Caco-2 (cell line): Measurements from ENCODE around the gene FAM53A. TPM values are rescaled to one million over a fixed set of nuclear protein-coding genes. Genes with fewer than 3 reads are reported as not detected.

Experiments used
- BruUV-seq: library from RNA; stranded (reverse); fragments of 400-500 nt; replicated peaks from 2 replicates; lab custom pipeline; 2021; lab: Mats Ljungman, UMichigan
- CTCF ChIA-PET: fragments of 300-600 bp; sonication (Branson Sonifier 250); formaldehyde crosslinking; loops from one replicate; lab custom pipeline; 2022; ENCODE audit warnings: antibody characterized with exemption; lab: Charles Lee
- POLR2A ChIA-PET: fragments of 300-600 bp; sonication (Branson Sonifier 250); formaldehyde crosslinking; loops from one replicate; lab custom pipeline; 2022; ENCODE audit warnings: antibody characterized with exemption; lab: Charles Lee
- DNase-seq, 2 experiments: peaks; one replicate each; pipeline versions ENCODE4 v3.0.0 to v3.0.0-alpha.2; 2020 to 2022
- H3K27me3 ChIP-seq: replicated peaks from 2 replicates; pipeline ENCODE4 v1.6.0; 2011; ENCODE audit warnings: low read length; ENCODE audit not compliant: control insufficient read depth, insufficient read depth
- H3K36me3 ChIP-seq: 2 replicates; pipeline ENCODE4 v1.5.1; 2011; ENCODE audit warnings: low read length; ENCODE audit not compliant: control insufficient read depth, insufficient read depth
- H3K4me1 ChIP-seq: fragments of 250-450 bp; sonication (Bioruptor Pico); 2 replicates; pipeline ENCODE4 v1.5.1; 2020; ENCODE audit warnings: mild to moderate bottlenecking
- H3K4me3 ChIP-seq: 2 replicates; pipeline ENCODE4 v1.5.1; 2011; ENCODE audit warnings: low read depth, mild to moderate bottlenecking, control low read depth, low read length
- H3K9me3 ChIP-seq: fragments of 250-450 bp; sonication (Bioruptor Pico); 2 replicates; pipeline ENCODE4 v1.5.1; 2020; ENCODE audit warnings: mild to moderate bottlenecking, moderate library complexity
- H3K27ac Mint-ChIP-seq: one replicate; pipeline ENCODE4 v1.8.0; 2022; ENCODE audit warnings: mixed read lengths; ENCODE audit not compliant: unreplicated experiment
- H3K27me3 Mint-ChIP-seq: one replicate; pipeline ENCODE4 v1.8.0; 2022; ENCODE audit warnings: mixed read lengths; ENCODE audit not compliant: insufficient read depth, unreplicated experiment
- H3K36me3 Mint-ChIP-seq: one replicate; pipeline ENCODE4 v1.8.0; 2022; ENCODE audit warnings: mild to moderate bottlenecking, mixed read lengths; ENCODE audit not compliant: insufficient read depth, unreplicated experiment
- H3K4me1 Mint-ChIP-seq: one replicate; pipeline ENCODE4 v1.8.0; 2022; ENCODE audit warnings: low read depth, mixed read lengths; ENCODE audit not compliant: unreplicated experiment
- H3K4me3 Mint-ChIP-seq: one replicate; pipeline ENCODE4 v1.8.0; 2022; ENCODE audit warnings: mild to moderate bottlenecking, moderate library complexity, mixed read lengths; ENCODE audit not compliant: unreplicated experiment
- H3K9me3 Mint-ChIP-seq: one replicate; pipeline ENCODE4 v1.8.0; 2022; ENCODE audit warnings: mixed read lengths; ENCODE audit not compliant: unreplicated experiment
- CTCF ChIP-seq, 2 experiments: fragments of 200-600 bp in 1 of 2; IDR thresholded peaks; 1 replicate in 1 of 2; 2 replicates in 1 of 2; pipeline versions ENCODE4 v1.5.1 to v1.8.0; 2011 to 2022; ENCODE audit warnings: antibody characterized with exemption in 1 of 2, control low read depth in 1 of 2, inconsistent platforms in 1 of 2, low read depth in 1 of 2, low read length in 1 of 2, mild to moderate bottlenecking in 1 of 2, moderate library complexity in 1 of 2; ENCODE audit not compliant: insufficient read depth in 1 of 2, severe bottlenecking in 1 of 2, unreplicated experiment in 1 of 2
- intact Hi-C: fragments of 100-400 bp; cut with micrococcal nuclease; formaldehyde crosslinking; loops from one replicate; pipeline ENCODE4 v1.10.0; 2022; ENCODE audit not compliant: unreplicated experiment
- total RNA-seq: library from RNA; stranded (reverse); gene quantifications from 2 replicates; pipeline ENCODE4 v1.2.3, GENCODE V29; 2022

The FAM53A gene
- total RNA-seq, 1 experiment from 2014 or later, result 4.1 TPM

- no TSS peak for BruUV-seq
These were observed 39.0 kb downstream of the FAM53A start for GRCh38 chr4:1644891-1645657.

GRCh38 chr4:1643971-1644735 is 40.0 kb downstream of the FAM53A start:
- no peak for DNase-seq
- Mint-ChIP-seq H3K4me3 (no peak overlapping the region), H3K4me1 (no peaks in the 10 kb centered on the region), H3K27ac (no peak overlapping the region), H3K36me3 (no peaks in the 10 kb centered on the region), H3K27me3 (no peaks in the 10 kb centered on the region), H3K9me3 (no peaks in the 10 kb centered on the region)
- Histone ChIP-seq H3K4me1 (no peaks in the 10 kb centered on the region), H3K9me3 (no peaks in the 10 kb centered on the region), H3K36me3 (no peaks in the 10 kb centered on the region), H3K4me3 (no peak overlapping the region), H3K27me3 (no peaks in the 10 kb centered on the region)
- no peak for TF ChIP-seq CTCF (IDR thresholded peaks at IDR 0.05; ENCODE audit: insufficient read depth in 1 of 2, low read depth in 1 of 2, low read length in 1 of 2, severe bottlenecking in 1 of 2, unreplicated experiment in 1 of 2)
- no TSS peak for BruUV-seq
- intact Hi-C loops, result no loop called here
- ChIA-PET POLR2A (no interaction called here), CTCF (no interaction called here)

More at GRCh38 chr4:1644891-1645657, 39.0 kb downstream of the FAM53A start:
- DNase-seq, result no peak
- Mint-ChIP-seq H3K36me3 (no peaks in the 10 kb centered on the region), H3K27ac (no peak overlapping the region), H3K4me3 (no peak overlapping the region), H3K4me1 (no peaks in the 10 kb centered on the region), H3K9me3 (no peaks in the 10 kb centered on the region), H3K27me3 (no peaks in the 10 kb centered on the region)
- H3K36me3 ChIP-seq, result no peaks in the 10 kb centered on the region
- CTCF ChIA-PET, result no interaction called here
- no peaks in the 10 kb centered on the region for H3K9me3 ChIP-seq
- intact Hi-C loops, result no loop called here
- H3K4me1 ChIP-seq, result no peaks in the 10 kb centered on the region
- H3K4me3 ChIP-seq, result no peak overlapping the region
- POLR2A ChIA-PET, result no interaction called here
- H3K27me3 ChIP-seq, result no peaks in the 10 kb centered on the region
- TF ChIP-seq CTCF (IDR thresholded peaks at IDR 0.05; ENCODE audit: insufficient read depth in 1 of 2, low read depth in 1 of 2, low read length in 1 of 2, severe bottlenecking in 1 of 2, unreplicated experiment in 1 of 2), result no peak

GRCh38 chr4:1642196-1642951 is 41.7 kb downstream of the FAM53A start:
- no peak for TF ChIP-seq CTCF (IDR thresholded peaks at IDR 0.05; ENCODE audit: insufficient read depth in 1 of 2, low read depth in 1 of 2, low read length in 1 of 2, severe bottlenecking in 1 of 2, unreplicated experiment in 1 of 2)
- BruUV-seq, result no TSS peak
- no peak overlapping the region for H3K4me3 Mint-ChIP-seq
- DNase-seq, result no peak
- H3K4me1 Mint-ChIP-seq, result no peaks in the 10 kb centered on the region
- intact Hi-C loops, result no loop called here
- ChIA-PET CTCF (no interaction called here), POLR2A (no interaction called here)
- Histone ChIP-seq H3K27me3 (no peaks in the 10 kb centered on the region), H3K9me3 (no peaks in the 10 kb centered on the region), H3K4me1 (no peaks in the 10 kb centered on the region), H3K4me3 (no peak overlapping the region), H3K36me3 (no peaks in the 10 kb centered on the region)
- no peaks in the 10 kb centered on the region for H3K36me3 Mint-ChIP-seq
- no peak overlapping the region for H3K27ac Mint-ChIP-seq
- H3K9me3 Mint-ChIP-seq, result no peaks in the 10 kb centered on the region
- no peaks in the 10 kb centered on the region for H3K27me3 Mint-ChIP-seq
